Upper lobe of right lung (tissue), 1 donor: Measurements from ENCODE around the gene FBXW4. TPM values are rescaled to one million over a fixed set of nuclear protein-coding genes. Genes with fewer than 3 reads are reported as not detected.

Source experiments
- ATAC-seq: fragments of 200-7000 bp; cut with Tn5 transposase; one replicate; pipeline ENCODE4 v1.9.1; 2020; ENCODE audit warnings: mild to moderate bottlenecking, moderate library complexity
- DNase-seq: peaks from one replicate; pipeline ENCODE4 v3.0.0-alpha.2; 2020
- H3K27ac ChIP-seq: fragments of 200-600 bp; one replicate; pipeline ENCODE4 v1.8.0; 2022
- H3K27me3 ChIP-seq: fragments of 200-600 bp; one replicate; pipeline ENCODE4 v1.8.0; 2022; ENCODE audit warnings: mild to moderate bottlenecking
- H3K36me3 ChIP-seq: fragments of 200-600 bp; one replicate; pipeline ENCODE4 v1.8.0; 2022
- H3K4me1 ChIP-seq: fragments of 200-600 bp; one replicate; pipeline ENCODE4 v1.8.0; 2022
- H3K4me3 ChIP-seq: fragments of 200-600 bp; one replicate; pipeline ENCODE4 v1.8.0; 2022; ENCODE audit warnings: mild to moderate bottlenecking
- H3K9me3 ChIP-seq: fragments of 200-600 bp; one replicate; pipeline ENCODE4 v1.8.0; 2022
- intact Hi-C: fragments of 100-400 bp; cut with DNase I; formaldehyde crosslinking; loops from one replicate; pipeline ENCODE4 v1.11.0; 2022
- total RNA-seq: library from RNA; stranded (reverse); fragmentation: NEBNext Ultra II Directional; extraction: Animal tissue kit (Norgen Biotek cat#: 25700); gene quantifications from one replicate; pipeline ENCODE4 v1.2.1, GENCODE V29; 2021
- TF ChIP-seq, protein P1 (sequence below): fragments of 200-600 bp; IDR thresholded peaks from one replicate; pipeline ENCODE4 v1.8.0; 2022; ENCODE audit warnings: antibody characterized with exemption
- donor health status: DM: no; HTN: yes; CAD: no; lungs with severe emphysema.

Gene FBXW4
- total RNA-seq, 1 donor from 2014 or later = 94.3 TPM

DNA sequence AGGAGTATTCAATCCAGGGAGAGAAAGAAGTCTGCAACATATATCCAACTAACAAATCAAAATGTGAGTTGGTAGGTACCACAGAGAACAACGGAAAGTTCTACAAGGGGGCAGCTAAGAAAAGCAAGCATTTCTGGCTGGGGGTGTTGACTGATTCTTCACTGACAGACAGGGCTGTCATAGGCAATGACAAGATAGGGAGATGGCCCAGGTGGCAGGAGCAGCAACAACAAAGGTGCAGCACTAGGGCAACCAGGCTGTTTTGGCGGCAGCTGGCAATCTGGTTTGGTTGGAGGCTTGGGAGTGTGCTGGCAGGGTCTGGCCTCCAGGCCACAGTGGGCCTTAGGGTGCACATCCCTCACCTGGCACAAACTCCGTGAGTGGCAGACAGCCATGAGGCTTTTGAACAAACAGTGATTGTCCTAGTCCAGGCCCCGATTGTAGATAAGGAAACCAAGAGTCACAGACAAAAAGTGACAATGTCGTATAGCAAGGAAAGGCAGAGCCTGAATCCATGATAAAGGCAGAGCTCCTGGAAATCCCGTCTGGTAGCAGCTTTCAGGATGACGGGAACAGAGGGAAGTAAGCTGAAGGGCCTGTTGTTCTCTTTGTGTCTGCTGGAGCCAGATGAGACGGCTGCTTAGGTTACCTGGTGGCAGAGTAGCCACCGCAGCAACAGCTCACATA is 78.4 kb downstream of the FBXW4 start:
- H3K36me3 ChIP-seq = peaks cover 40% of the 10 kb centered on the region
- H3K27me3 ChIP-seq = no peaks in the 10 kb centered on the region
- no peak overlapping the region for H3K4me3 ChIP-seq
- no peaks in the 10 kb centered on the region for H3K9me3 ChIP-seq
- intact Hi-C loops = no loop called here
- H3K27ac ChIP-seq = no peak overlapping the region
- ATAC-seq (no peak), DNase-seq (no peak)
- no peaks in the 10 kb centered on the region for H3K4me1 ChIP-seq
- TF ChIP-seq, protein P1, sequence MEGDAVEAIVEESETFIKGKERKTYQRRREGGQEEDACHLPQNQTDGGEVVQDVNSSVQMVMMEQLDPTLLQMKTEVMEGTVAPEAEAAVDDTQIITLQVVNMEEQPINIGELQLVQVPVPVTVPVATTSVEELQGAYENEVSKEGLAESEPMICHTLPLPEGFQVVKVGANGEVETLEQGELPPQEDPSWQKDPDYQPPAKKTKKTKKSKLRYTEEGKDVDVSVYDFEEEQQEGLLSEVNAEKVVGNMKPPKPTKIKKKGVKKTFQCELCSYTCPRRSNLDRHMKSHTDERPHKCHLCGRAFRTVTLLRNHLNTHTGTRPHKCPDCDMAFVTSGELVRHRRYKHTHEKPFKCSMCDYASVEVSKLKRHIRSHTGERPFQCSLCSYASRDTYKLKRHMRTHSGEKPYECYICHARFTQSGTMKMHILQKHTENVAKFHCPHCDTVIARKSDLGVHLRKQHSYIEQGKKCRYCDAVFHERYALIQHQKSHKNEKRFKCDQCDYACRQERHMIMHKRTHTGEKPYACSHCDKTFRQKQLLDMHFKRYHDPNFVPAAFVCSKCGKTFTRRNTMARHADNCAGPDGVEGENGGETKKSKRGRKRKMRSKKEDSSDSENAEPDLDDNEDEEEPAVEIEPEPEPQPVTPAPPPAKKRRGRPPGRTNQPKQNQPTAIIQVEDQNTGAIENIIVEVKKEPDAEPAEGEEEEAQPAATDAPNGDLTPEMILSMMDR = no peak

- DNase-seq (no peak), ATAC-seq (no peak)
- H3K27ac ChIP-seq = no peak overlapping the region
- no peaks in the 10 kb centered on the region for H3K4me1 ChIP-seq
- TF ChIP-seq, protein P1 = no peak
- no peaks in the 10 kb centered on the region for H3K9me3 ChIP-seq
- H3K36me3 ChIP-seq = peaks cover 41% of the 10 kb centered on the region
- H3K27me3 ChIP-seq = no peaks in the 10 kb centered on the region
- intact Hi-C loops = no loop called here
- H3K4me3 ChIP-seq = no peak overlapping the region
Measured at GRCh38 chr10:101615525-101616116, 79.3 kb downstream of the FBXW4 start.

GRCh38 chr10:101614663-101615524 is 80.1 kb downstream of the FBXW4 start:
- intact Hi-C loops = no loop called here
- Histone ChIP-seq H3K4me3 (no peak overlapping the region), H3K36me3 (peaks cover 48% of the 10 kb centered on the region), H3K4me1 (no peaks in the 10 kb centered on the region), H3K9me3 (no peaks in the 10 kb centered on the region), H3K27me3 (no peaks in the 10 kb centered on the region), H3K27ac (no peak overlapping the region)
- ATAC-seq (no peak), DNase-seq (no peak)
- TF ChIP-seq, protein P1 = no peak

- H3K27me3 ChIP-seq = no peaks in the 10 kb centered on the region
- no peak for DNase-seq
- no peak overlapping the region for H3K4me3 ChIP-seq
- H3K9me3 ChIP-seq = no peaks in the 10 kb centered on the region
- H3K4me1 ChIP-seq = no peaks in the 10 kb centered on the region
- TF ChIP-seq, protein P1 = no peak
- peaks cover 58% of the 10 kb centered on the region for H3K36me3 ChIP-seq
- H3K27ac ChIP-seq = no peak overlapping the region
- intact Hi-C loops = no loop called here
- no peak for ATAC-seq
Measured at GRCh38 chr10:101613646-101614045, 81.3 kb downstream of the FBXW4 start.

DNA sequence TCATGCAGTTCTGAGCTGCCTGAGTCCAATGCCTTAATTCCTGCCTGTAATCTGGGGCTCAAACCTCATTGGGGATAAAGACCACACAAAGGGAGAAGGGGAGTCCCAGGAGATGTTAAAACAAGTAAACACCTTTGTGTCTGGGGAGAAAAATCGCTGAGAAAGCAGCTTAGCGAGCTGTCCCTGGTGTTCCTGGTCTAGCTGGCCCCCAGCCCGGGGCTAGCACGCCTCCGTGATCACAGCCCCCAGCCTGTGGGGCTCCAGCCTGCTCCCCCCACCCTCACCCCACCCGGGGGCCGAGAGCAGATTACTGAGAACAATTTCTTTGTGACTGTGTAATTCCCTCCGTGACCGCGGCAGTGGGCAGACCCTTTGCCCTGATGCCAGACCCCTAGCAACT is 82.1 kb downstream of the FBXW4 start:
- Histone ChIP-seq H3K9me3 (no peaks in the 10 kb centered on the region), H3K4me3 (no peak overlapping the region), H3K36me3 (peaks cover 59% of the 10 kb centered on the region), H3K27me3 (no peaks in the 10 kb centered on the region), H3K27ac (no peak overlapping the region), H3K4me1 (no peaks in the 10 kb centered on the region)
- TF ChIP-seq, protein P1 = no peak
- intact Hi-C loops = no loop called here
- no peak for DNase-seq
- ATAC-seq = no peak
